GM19397 (cell line): ENCODE data around the gene LHFPL5.

Source experiments
- ATAC-seq: cut with Tn5 transposase; IDR thresholded peaks from one replicate; pipeline ENCODE4 v1.9.1; 2021; ENCODE audit warnings: mild to moderate bottlenecking, moderate library complexity; ENCODE audit not compliant: unreplicated experiment

LHFPL5 gene

GRCh38 chr6:35790683-35791082 is 14.5 kb upstream of the LHFPL5 start:
- ATAC-seq = no peak

DNA sequence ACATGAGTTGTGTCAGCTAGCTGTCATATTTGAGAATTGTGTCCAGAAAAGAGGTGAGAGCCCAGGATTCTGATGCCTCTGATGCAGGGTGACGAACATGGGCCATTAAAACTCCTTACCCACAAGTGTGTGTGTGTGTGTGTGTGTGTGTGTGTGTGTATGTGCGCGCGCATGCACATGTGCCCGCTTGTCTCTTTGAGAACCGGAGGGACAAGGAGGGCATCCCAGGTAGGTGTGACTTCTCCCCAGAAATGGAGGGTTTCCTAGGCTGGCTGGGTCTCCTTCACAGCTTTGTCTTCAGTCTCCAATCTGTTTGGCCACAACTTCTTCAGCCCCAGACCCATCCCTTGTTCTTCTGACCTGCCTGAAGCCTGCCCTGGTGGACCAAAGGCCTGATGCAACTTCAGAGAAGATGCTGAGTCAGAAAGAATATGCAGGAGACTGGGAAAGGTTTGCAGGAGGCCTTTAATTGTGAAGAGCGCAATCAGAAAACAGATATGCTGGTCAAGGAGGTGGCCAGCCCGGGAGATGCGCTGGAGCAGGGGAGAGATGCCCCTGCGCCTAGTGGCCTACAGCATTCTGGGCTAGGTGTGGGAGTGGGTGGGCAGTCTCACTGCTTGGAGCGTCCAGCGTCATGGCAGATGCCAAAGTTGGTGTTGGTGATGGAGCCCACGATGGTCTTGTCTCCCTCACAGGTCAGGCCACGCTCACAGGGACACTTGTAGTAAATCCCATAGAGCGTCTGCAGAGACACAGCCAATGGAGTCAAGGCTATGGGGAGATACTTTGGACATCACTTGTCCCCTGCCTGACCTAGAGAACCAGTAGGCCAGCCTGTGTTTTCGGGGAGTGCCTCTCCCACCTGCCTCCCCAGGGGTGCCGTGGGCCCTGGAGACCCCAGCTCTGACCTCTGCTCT is 10.4 kb upstream of the LHFPL5 start:
- ATAC-seq = no peak

- no peak for ATAC-seq
Measured at GRCh38 chr6:35795453-35796071, 9.6 kb upstream of the LHFPL5 start.

DNA sequence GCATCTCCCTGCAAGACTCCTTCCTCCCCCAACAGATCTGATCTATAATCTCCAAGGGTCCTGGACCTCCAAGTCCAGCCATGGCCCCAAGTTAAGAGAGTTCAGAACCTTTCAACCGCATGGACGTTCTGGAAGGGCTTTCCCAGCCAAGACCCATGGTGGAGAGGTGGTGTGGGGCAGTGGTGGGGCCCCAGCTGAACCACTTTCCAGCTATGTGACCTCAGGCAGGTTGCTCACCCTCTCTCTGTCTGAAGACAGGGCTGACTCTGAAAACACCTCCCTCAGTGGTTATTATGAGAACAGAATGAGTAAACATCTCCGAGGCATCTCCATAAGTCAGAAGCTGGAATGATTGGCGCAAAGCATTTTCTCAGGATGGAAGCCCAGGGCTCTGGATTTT is 8.9 kb upstream of the LHFPL5 start:
- no peak for ATAC-seq

- ATAC-seq = no peak
Measured at GRCh38 chr6:35797837-35798526, 7.2 kb upstream of the LHFPL5 start.

- ATAC-seq = no peak
Measured at GRCh38 chr6:35798706-35799105, 6.4 kb upstream of the LHFPL5 start.

- no peak for ATAC-seq
Measured at GRCh38 chr6:35801148-35801547, 4.0 kb upstream of the LHFPL5 start.

DNA sequence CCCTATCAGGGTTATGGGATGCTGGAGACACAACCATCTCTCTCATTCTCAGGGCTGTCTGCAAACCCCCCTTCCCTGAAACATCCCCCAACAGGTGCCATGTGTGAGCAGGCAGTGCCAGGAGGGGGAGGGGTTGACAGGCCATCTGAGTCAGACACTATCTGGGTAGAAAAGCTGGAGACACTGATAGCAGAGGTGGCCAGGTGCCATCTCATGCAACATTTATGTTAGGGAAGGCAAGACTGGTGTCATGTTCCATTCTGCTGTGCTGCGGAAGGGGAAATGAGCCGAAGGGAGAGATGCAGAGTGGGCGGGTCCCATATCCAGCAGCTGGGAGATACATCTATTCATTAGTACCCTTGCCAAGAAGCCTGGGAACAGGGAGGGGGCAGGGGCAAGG is 3.5 kb downstream of the LHFPL5 start:
- no peak for ATAC-seq

DNA sequence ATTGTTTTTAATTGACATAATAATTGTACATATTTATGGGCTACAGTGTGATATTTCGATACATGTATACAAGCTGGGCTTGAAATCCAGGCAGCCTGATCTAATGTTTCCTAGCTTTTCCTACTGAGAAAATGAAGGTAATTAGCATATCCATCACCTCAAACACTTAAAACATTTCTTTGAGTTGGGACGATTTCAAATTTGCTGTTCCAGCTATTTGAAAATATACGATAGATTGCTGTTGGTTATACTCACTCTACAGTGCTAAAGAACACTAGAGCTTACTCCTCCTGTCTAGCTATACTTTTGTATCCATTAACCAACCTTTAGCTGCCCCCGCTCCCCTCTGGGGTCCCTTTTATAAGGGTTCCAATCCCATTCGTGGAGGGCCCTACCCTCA is 4.7 kb downstream of the LHFPL5 start:
- no peak for ATAC-seq

DNA sequence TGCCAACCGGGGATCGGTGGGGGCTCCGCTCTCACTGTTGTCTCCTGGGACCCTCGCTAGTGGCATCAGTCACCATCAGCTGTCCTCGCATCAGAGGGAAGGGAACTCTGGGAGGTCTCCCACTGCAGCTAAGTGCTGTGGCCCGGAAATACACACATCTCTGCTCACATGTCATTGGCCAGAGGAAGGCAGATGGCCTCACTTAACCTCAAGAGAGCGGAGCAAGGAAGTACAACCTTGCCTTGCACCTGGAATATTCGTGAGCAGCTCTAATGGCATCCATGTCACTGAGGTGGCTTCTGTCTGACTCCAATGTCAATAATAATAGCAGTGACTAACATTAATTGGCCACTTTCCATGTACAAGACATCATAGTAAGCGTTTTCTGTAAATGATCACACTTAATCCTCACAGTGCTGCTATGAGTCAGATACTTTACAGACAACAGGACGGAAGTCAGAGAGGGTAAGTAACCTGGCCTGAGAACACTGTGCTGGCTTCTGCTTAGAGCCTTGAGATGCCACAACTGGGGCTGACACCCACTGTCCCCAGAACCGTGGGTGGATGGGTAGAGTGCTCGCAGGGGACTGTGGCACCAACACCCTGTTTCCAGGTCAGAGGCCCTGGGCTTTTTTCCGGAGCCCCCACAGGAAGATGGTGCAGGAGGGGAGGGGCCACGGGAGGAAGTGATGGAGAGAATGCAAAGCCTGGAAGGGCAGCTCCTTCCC is 6.0 kb downstream of the LHFPL5 start:
- ATAC-seq = no peak

DNA sequence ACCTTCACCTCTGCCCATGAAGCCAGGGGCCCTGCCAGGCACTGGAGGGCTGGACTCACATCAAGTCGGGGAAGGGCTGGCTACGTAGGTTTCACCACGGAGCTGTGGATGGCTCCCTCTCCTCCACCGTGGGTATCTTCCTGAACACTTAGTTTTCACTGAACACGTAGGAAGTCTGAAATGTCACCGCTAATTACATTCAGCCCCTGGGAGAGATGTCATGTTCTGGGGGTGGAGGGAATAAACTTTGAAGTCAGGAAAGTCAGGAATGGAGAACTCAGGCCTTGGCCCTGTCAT is 6.5 kb downstream of the LHFPL5 start:
- no peak for ATAC-seq

DNA sequence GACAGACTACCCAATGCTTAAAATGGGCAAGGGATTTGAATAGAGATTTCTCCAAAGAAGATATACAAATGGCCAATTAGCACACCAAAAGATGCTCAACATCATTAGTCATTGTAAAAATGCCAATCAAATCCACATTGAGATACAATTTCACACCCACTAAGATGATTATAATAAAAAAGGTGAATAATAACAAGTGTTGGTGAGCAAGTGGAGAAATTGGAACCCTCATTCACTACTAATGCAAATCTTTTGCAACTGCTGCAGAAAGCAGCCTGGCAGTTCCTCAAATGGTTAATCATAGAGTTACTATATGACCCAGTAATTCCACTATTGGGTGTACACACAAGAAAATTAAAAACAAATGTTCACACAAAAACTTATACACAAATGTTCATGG is 12.4 kb downstream of the LHFPL5 start:
- no peak for ATAC-seq

DNA sequence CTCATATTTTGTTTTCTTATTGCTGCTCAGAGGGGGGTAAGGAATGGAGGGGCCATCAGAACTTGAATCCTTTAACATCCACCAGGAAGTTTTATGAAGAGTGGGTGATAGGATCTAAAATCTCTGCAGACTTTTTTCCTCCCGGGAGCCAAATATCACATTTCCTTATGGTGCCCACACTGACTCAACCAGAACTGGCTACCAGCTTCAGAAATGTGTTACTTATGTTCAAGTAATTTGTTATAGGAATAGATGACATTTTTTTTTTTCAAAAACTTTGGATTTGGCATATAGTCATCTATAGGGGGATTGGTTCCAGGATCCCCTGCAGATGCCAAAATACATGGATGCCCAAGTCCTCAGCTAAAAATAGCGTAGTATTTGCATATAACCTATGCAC is 18.4 kb downstream of the LHFPL5 start:
- no peak for ATAC-seq

GRCh38 chr6:35824552-35825192 is 19.5 kb downstream of the LHFPL5 start:
- no peak for ATAC-seq

GRCh38 chr6:35829306-35829705 is 24.2 kb downstream of the LHFPL5 start:
- ATAC-seq = no peak

GRCh38 chr6:35831257-35832007 is 26.3 kb downstream of the LHFPL5 start:
- ATAC-seq = no peak

GRCh38 chr6:35833536-35833935 is 28.4 kb downstream of the LHFPL5 start:
- no peak for ATAC-seq

GRCh38 chr6:35839019-35839418 is 33.9 kb downstream of the LHFPL5 start:
- no peak for ATAC-seq

GRCh38 chr6:35842381-35842780 is 37.2 kb downstream of the LHFPL5 start:
- ATAC-seq = no peak

- ATAC-seq = no peak
Measured at GRCh38 chr6:35844290-35844689, 39.1 kb downstream of the LHFPL5 start.
